Measurements from ENCODE around the gene OR2T27. TPM values are rescaled to one million over a fixed set of nuclear protein-coding genes. Genes with fewer than 3 reads are reported as not detected.

The OR2T27 gene
- total and polyA plus RNA-seq, 2 experiments from 2014 or later: not detected

GRCh38 chr1:248618878-248619277, 36.5 kb downstream of the OR2T27 start:
- H3K4me2 ChIP-seq: no peak overlapping the region
- no peak overlapping the region for H3K4me3 ChIP-seq
- Mint-ChIP-seq H3K4me3 (no peak overlapping the region), H3K9me3 (peaks cover 83% of the 10 kb centered on the region), H3K27ac (no peak overlapping the region), H3K4me1 (no peaks in the 10 kb centered on the region), H3K36me3 (ENCODE audit: low read depth) (peaks cover 23% of the 10 kb centered on the region), H3K27me3 (ENCODE audit: insufficient read depth, low read depth, poor library complexity) (no peaks in the 10 kb centered on the region)
- ATAC-seq (no peak), DNase-seq (ENCODE audit: low spot score) (peak; percentile 11)
- no peaks in the 10 kb centered on the region for H4K20me1 ChIP-seq (replicated peaks; ENCODE audit: insufficient read depth)
- no peaks in the 10 kb centered on the region for H3F3A ChIP-seq (replicated peaks; ENCODE audit: low read depth)
- no peak overlapping the region for H3K27ac ChIP-seq (ENCODE audit: low read depth)
- no peaks in the 10 kb centered on the region for H3K9me2 ChIP-seq (ENCODE audit: insufficient read depth)
- no peaks in the 10 kb centered on the region for H3K79me2 ChIP-seq (replicated peaks; ENCODE audit: insufficient read depth)
- no peak overlapping the region for H2AFZ ChIP-seq
- TF ChIP-seq CTCF (conservative IDR thresholded peaks at IDR 0.05; ENCODE audit: low read depth in 2 of 2): peak; percentile 39 to 44
- TF ChIP-seq REST (IDR thresholded peaks at IDR 0.05; ENCODE audit: unreplicated experiment): no peak
- H3K4me1 ChIP-seq (ENCODE audit: insufficient read depth): no peaks in the 10 kb centered on the region
- no peaks in the 10 kb centered on the region for H3K27me3 ChIP-seq (ENCODE audit: insufficient read depth)
- H3K36me3 ChIP-seq (ENCODE audit: insufficient read depth): no peaks in the 10 kb centered on the region

GRCh38 chr1:248618119-248618518, 37.2 kb downstream of the OR2T27 start:
- Histone ChIP-seq H3K4me1 (ENCODE audit: insufficient read depth) (no peaks in the 10 kb centered on the region), H3K27me3 (ENCODE audit: insufficient read depth) (no peaks in the 10 kb centered on the region), H2AFZ (no peak overlapping the region), H3K9me2 (ENCODE audit: insufficient read depth) (no peaks in the 10 kb centered on the region), H3F3A (replicated peaks; ENCODE audit: low read depth) (no peaks in the 10 kb centered on the region), H3K36me3 (ENCODE audit: insufficient read depth) (no peaks in the 10 kb centered on the region), H3K4me3 (no peak overlapping the region), H3K79me2 (replicated peaks; ENCODE audit: insufficient read depth) (no peaks in the 10 kb centered on the region), H3K4me2 (no peak overlapping the region), H3K27ac (ENCODE audit: low read depth) (no peak overlapping the region), H4K20me1 (replicated peaks; ENCODE audit: insufficient read depth) (no peaks in the 10 kb centered on the region)
- no peak overlapping the region for H3K4me3 Mint-ChIP-seq
- peaks cover 23% of the 10 kb centered on the region for H3K36me3 Mint-ChIP-seq (ENCODE audit: low read depth)
- no peaks in the 10 kb centered on the region for H3K4me1 Mint-ChIP-seq
- ATAC-seq (no peak), DNase-seq (ENCODE audit: low spot score) (no peak)
- no peaks in the 10 kb centered on the region for H3K27me3 Mint-ChIP-seq (ENCODE audit: insufficient read depth, low read depth, poor library complexity)
- no peak overlapping the region for H3K27ac Mint-ChIP-seq
- peaks cover 90% of the 10 kb centered on the region for H3K9me3 Mint-ChIP-seq
- TF ChIP-seq ZNF331 (CRISPR knock-in tag; IDR thresholded peaks at IDR 0.05; ENCODE audit: low read depth) (no peak), EZH2phosphoT487 (IDR thresholded peaks at IDR 0.05; ENCODE audit: unreplicated experiment) (no peak), CREB1 (CRISPR knock-in tag; IDR thresholded peaks at IDR 0.05; ENCODE audit: low read depth) (no peak), ZNF114 (CRISPR knock-in tag; IDR thresholded peaks at IDR 0.05) (no peak), NANOG (IDR thresholded peaks at IDR 0.05; ENCODE audit: borderline replicate concordance) (no peak), POLR2AphosphoS5 (IDR thresholded peaks at IDR 0.05; ENCODE audit: low read depth) (no peak), REST (IDR thresholded peaks at IDR 0.05; ENCODE audit: unreplicated experiment) (no peak), STAT1 (IDR thresholded peaks at IDR 0.05; ENCODE audit: unreplicated experiment) (no peak), EZH2 (IDR thresholded peaks at IDR 0.05; ENCODE audit: low read depth, unreplicated experiment) (no peak), JUNB (IDR thresholded peaks at IDR 0.05; ENCODE audit: unreplicated experiment) (no peak)
